CD4-positive, alpha-beta T cell treated with Interleukin-6 for 4 hours (primary cell): Measurements from ENCODE around the gene MYO7B.
"Not testable (repeated sequence)": the region's sequence is repeated elsewhere in the genome, so short reads cannot be mapped to it uniquely, and the experiment has no call there.

Experiments used
- DNase-seq: peaks from one replicate; pipeline ENCODE4 v3.0.0-alpha.2; 2020; ENCODE audit warnings: mixed read lengths

Gene MYO7B

GRCh38 chr2:127524198-127524834 is 11.2 kb upstream of the MYO7B start:
- not testable (repeated sequence) for DNase-seq

DNA sequence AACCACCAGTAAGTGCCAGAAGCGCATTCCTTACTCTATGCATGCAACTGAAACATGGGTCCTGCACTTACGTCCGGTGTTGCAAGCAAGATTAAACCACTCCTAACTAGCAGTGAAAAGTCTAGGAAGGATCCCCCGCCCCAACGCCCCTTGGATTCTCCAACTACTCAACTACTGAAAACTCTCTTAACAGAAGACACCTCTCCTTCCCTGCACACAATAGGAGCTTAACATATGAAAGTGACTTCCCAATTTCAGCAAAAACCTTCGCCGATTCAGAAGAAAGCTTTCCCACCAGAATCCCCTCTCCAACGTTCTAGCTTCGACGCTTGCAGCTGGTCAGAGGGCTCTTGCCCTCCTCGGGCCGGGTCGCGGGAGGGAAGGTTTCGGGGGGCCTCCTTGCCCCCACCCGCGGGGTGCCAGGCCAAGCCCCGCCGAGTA is 9.8 kb upstream of the MYO7B start:
- peak; percentile 18 for DNase-seq

GRCh38 chr2:127526132-127527000 is 9.1 kb upstream of the MYO7B start, which contains the start of gene IWS1:
Gene IWS1, minus strand, starts transcription at chr2:127526489. Its CDS starts 281 bp downstream, at chr2:127526208.
- DNase-seq, result peak; percentile 92

- no peak for DNase-seq
Observed at GRCh38 chr2:127527001-127527804, 8.3 kb upstream of the MYO7B start.

GRCh38 chr2:127528487-127528886 is 7.0 kb upstream of the MYO7B start:
- no peak for DNase-seq

- DNase-seq, result not testable (repeated sequence)
Observed at GRCh38 chr2:127529416-127529815, 6.1 kb upstream of the MYO7B start.

GRCh38 chr2:127530245-127531140 is 5.0 kb upstream of the MYO7B start:
- no peak for DNase-seq

GRCh38 chr2:127531221-127531648 is 4.2 kb upstream of the MYO7B start:
- no peak for DNase-seq

- no peak for DNase-seq
Observed at GRCh38 chr2:127532296-127532695, 3.2 kb upstream of the MYO7B start.

DNA sequence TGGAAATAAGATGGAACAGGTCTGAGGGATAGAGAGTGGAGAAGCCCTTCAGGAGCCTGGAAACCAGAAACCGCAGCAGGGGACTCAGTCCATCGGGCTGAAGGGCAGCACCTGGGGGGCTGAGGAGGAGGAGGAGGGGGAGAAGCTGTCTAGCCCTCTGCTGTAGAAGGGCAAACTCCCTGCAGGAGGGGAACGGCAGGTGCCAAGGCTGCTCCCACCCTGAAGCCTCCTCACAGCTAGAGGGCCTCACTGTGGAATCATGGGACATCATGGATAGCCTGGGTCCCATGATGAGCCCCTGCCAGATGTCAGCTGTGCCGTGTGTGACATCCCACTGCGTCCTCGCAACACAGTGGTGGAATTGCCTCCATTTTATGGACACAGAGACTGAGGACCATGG is 435 bp downstream of the MYO7B start:
- no peak for DNase-seq

GRCh38 chr2:127536707-127537541 is 1.4 kb downstream of the MYO7B start:
- DNase-seq, result no peak

GRCh38 chr2:127537644-127538043 is 2.2 kb downstream of the MYO7B start:
- no peak for DNase-seq

DNA sequence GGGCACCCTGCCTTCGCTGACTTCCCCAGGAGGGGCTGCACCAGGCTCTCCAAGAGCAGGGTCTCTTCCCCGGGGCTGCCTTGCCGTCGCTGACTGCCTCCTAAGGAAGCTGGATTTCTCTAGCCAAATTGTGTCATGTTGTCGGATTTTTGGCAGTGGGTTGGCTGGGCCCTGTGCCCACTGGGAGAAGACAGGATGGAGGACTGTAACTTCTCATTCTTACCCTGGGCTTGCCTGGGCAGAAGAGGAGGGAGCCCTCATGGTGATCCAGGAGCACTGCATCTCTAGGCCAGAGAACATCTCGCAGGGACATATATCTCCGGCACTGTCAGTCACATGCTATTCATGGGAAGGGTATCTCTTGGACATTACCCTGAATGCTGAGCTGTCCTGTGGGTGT is 6.3 kb downstream of the MYO7B start:
- no peak for DNase-seq

- DNase-seq, result no peak
Observed at GRCh38 chr2:127542231-127542630, 6.7 kb downstream of the MYO7B start.

- not testable (repeated sequence) for DNase-seq
Observed at GRCh38 chr2:127543013-127543501, 7.6 kb downstream of the MYO7B start.

GRCh38 chr2:127545189-127545588 is 9.7 kb downstream of the MYO7B start:
- no peak for DNase-seq

GRCh38 chr2:127545796-127546195 is 10.3 kb downstream of the MYO7B start:
- DNase-seq, result no peak

GRCh38 chr2:127546797-127547196 is 11.3 kb downstream of the MYO7B start:
- no peak for DNase-seq

GRCh38 chr2:127551221-127551930 is 15.9 kb downstream of the MYO7B start:
- no peak for DNase-seq

- no peak for DNase-seq
Observed at GRCh38 chr2:127552336-127552735, 16.9 kb downstream of the MYO7B start.
